ENCODE results near the gene TMC5.
"Not testable (repeated sequence)": the region's sequence is repeated elsewhere in the genome, so short reads cannot be mapped to it uniquely, and the experiment has no call there.

- TF ChIP-seq CTCF (IDR thresholded peaks at IDR 0.05; ENCODE audit: low read depth, low read length, poor library complexity, severe bottlenecking); EZH2phosphoT487 (IDR thresholded peaks at IDR 0.05; ENCODE audit: borderline replicate concordance, low read length): not testable (repeated sequence)
Observed at GRCh38 chr16:19395646-19396267, 21.9 kb upstream of the TMC5 start.

Measured in DOHH2 (cell line).